Measurements from ENCODE around the gene KSR2. TPM values are rescaled to one million over a fixed set of nuclear protein-coding genes. Genes with fewer than 3 reads are reported as not detected.

The KSR2 gene
- total RNA-seq, 1 experiment from 2014 or later: 2.0 TPM

- TF ChIP-seq, protein P1, sequence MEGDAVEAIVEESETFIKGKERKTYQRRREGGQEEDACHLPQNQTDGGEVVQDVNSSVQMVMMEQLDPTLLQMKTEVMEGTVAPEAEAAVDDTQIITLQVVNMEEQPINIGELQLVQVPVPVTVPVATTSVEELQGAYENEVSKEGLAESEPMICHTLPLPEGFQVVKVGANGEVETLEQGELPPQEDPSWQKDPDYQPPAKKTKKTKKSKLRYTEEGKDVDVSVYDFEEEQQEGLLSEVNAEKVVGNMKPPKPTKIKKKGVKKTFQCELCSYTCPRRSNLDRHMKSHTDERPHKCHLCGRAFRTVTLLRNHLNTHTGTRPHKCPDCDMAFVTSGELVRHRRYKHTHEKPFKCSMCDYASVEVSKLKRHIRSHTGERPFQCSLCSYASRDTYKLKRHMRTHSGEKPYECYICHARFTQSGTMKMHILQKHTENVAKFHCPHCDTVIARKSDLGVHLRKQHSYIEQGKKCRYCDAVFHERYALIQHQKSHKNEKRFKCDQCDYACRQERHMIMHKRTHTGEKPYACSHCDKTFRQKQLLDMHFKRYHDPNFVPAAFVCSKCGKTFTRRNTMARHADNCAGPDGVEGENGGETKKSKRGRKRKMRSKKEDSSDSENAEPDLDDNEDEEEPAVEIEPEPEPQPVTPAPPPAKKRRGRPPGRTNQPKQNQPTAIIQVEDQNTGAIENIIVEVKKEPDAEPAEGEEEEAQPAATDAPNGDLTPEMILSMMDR (conservative IDR thresholded peaks at IDR 0.05): no peak
- no peak for TF ChIP-seq EZH2 (IDR thresholded peaks at IDR 0.05; ENCODE audit: low read depth)
- no peaks in the 10 kb centered on the region for H4K20me1 ChIP-seq (ENCODE audit: insufficient read depth)
- H3K27ac ChIP-seq: no peak overlapping the region
- no peaks in the 10 kb centered on the region for H3K9me3 ChIP-seq (ENCODE audit: insufficient read depth, low read depth)
- no peak for DNase-seq
- no TSS peak for BruUV-seq (replicated peaks)
- ChIA-PET CTCF (no interaction called here), POLR2A (ENCODE audit: unreplicated experiment) (no interaction called here)
- peaks cover 14% of the 10 kb centered on the region; the same call in 1 of the 2 replicates for H3K27me3 ChIP-seq (ENCODE audit: insufficient read depth, low read depth)
- no peak overlapping the region for H3K4me2 ChIP-seq
- H3K36me3 ChIP-seq (ENCODE audit: low read depth): no peaks in the 10 kb centered on the region
- H3K4me1 ChIP-seq (replicated peaks; ENCODE audit: insufficient read depth): no peaks in the 10 kb centered on the region
- H3K4me3 ChIP-seq: no peak overlapping the region
- intact Hi-C loops (cut with micrococcal nuclease; ENCODE audit: unreplicated experiment): no loop called here
- H2AFZ ChIP-seq: no peak overlapping the region
- no peaks in the 10 kb centered on the region for H3F3A ChIP-seq (ENCODE audit: insufficient read depth, low read depth)
- H3K79me2 ChIP-seq (ENCODE audit: low read depth): no peaks in the 10 kb centered on the region
- H3K9me2 ChIP-seq (ENCODE audit: insufficient read depth): no peaks in the 10 kb centered on the region
Measured at GRCh38 chr12:117508468-117508867, 460.3 kb downstream of the KSR2 start.

DNA sequence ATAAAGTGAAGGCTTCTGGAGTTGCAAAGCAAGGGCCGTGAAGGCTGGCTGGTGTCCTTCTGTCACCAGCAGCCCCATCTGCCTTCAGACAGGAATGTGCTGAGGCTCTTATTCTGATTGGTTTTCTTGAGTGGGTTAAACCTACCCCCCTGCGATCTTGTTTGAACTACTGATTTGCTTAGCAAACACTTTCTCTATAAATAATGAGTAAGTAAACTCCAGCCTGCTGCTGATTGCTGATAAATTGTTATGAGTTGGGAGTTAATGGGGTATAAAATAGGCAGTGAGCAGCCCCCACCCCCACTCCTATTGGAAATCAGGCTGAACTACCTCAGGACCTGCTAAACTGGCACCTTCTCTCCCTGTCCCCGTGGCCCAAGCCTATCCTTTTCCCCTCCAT lies 461.2 kb downstream of the KSR2 start:
- no peak overlapping the region for H3K4me2 ChIP-seq

DNA sequence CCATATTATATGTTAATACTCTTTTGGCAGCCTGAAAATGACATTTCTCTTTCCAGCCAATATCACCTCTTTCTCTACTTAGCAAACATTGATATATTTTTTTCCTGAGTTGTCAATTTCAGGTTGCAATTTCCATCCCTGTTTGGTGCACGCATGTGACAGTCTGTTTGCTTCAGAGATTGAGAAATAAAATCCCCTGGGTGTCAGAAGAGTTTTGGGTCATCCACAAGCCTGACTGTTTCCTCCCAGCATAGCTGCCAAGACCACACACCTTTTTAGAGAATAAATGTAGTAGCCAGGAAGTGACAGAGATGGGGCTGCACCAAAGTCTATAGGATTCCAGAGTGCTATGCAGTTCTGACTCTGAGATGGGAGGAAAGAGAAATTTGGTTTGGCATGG lies 462.5 kb downstream of the KSR2 start:
- no peaks in the 10 kb centered on the region for H3F3A ChIP-seq (ENCODE audit: insufficient read depth, low read depth)
- H3K79me2 ChIP-seq (ENCODE audit: low read depth): no peaks in the 10 kb centered on the region
- no peak overlapping the region for H3K27ac ChIP-seq
- H3K4me2 ChIP-seq: no peak overlapping the region
- no peak for DNase-seq
- H3K36me3 ChIP-seq (ENCODE audit: low read depth): no peaks in the 10 kb centered on the region
- no peak overlapping the region for H2AFZ ChIP-seq
- 0 out of 2 replicates have a peak, but pooled peaks cover 6% of the 10 kb centered on the region for H3K27me3 ChIP-seq (ENCODE audit: insufficient read depth, low read depth)
- H3K9me2 ChIP-seq (ENCODE audit: insufficient read depth): no peaks in the 10 kb centered on the region
- intact Hi-C loops (cut with micrococcal nuclease; ENCODE audit: unreplicated experiment): no loop called here
- no TSS peak for BruUV-seq (replicated peaks)
- CTCF ChIA-PET: no interaction called here
- H3K4me1 ChIP-seq (replicated peaks; ENCODE audit: insufficient read depth): no peaks in the 10 kb centered on the region
- no peaks in the 10 kb centered on the region for H3K9me3 ChIP-seq (ENCODE audit: insufficient read depth, low read depth)
- H4K20me1 ChIP-seq (ENCODE audit: insufficient read depth): no peaks in the 10 kb centered on the region
- H3K4me3 ChIP-seq: no peak overlapping the region
- POLR2A ChIA-PET (ENCODE audit: unreplicated experiment): no interaction called here
- TF ChIP-seq, protein P1 (conservative IDR thresholded peaks at IDR 0.05): no peak
- TF ChIP-seq EZH2 (IDR thresholded peaks at IDR 0.05; ENCODE audit: low read depth): no peak

More for the DNA sequence above, 461.2 kb downstream of the KSR2 start:
- ChIA-PET CTCF (no interaction called here), POLR2A (ENCODE audit: unreplicated experiment) (no interaction called here)
- no peaks in the 10 kb centered on the region for H3K4me1 ChIP-seq (replicated peaks; ENCODE audit: insufficient read depth)
- no peaks in the 10 kb centered on the region for H3K9me3 ChIP-seq (ENCODE audit: insufficient read depth, low read depth)
- H3K79me2 ChIP-seq (ENCODE audit: low read depth): no peaks in the 10 kb centered on the region
- no peak for DNase-seq
- intact Hi-C loops (cut with micrococcal nuclease; ENCODE audit: unreplicated experiment): no loop called here
- no peaks in the 10 kb centered on the region for H3F3A ChIP-seq (ENCODE audit: insufficient read depth, low read depth)
- no peak overlapping the region for H2AFZ ChIP-seq
- no peak overlapping the region for H3K27ac ChIP-seq
- H4K20me1 ChIP-seq (ENCODE audit: insufficient read depth): no peaks in the 10 kb centered on the region
- BruUV-seq (replicated peaks): no TSS peak
- H3K9me2 ChIP-seq (ENCODE audit: insufficient read depth): no peaks in the 10 kb centered on the region
- no peaks in the 10 kb centered on the region for H3K36me3 ChIP-seq (ENCODE audit: low read depth)
- no peak overlapping the region for H3K4me3 ChIP-seq
- peaks cover 14% of the 10 kb centered on the region; the same call in 1 of the 2 replicates for H3K27me3 ChIP-seq (ENCODE audit: insufficient read depth, low read depth)
- TF ChIP-seq, protein P1 (conservative IDR thresholded peaks at IDR 0.05): no peak
- TF ChIP-seq EZH2 (IDR thresholded peaks at IDR 0.05; ENCODE audit: low read depth): no peak
